ENCODE data around the gene SORCS2.

SORCS2 gene

DNA sequence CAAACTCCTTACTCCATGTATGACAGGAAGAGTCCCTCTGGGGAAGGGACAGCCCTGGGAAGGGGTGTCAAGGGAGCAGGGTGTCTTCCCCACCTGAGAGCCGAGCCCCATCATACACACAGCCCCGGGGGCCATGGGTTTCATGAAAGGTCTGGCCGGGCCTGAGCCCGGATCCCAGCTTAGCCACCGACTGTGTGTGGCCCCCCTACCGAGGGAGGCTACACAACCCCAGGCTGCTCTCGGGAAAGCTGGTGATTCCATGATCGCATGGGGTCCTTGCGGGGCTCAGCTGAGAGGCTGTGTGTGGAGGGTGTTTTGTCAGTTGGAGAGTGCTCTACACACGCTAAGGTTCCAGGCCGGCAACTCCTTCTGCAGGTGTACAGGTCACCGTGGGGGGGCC is 55.6 kb downstream of the SORCS2 start:
- TF ChIP-seq SIN3A (IDR thresholded peaks at IDR 0.05; ENCODE audit: borderline replicate concordance, insufficient read depth, low read length) (no peak), POLR2AphosphoS5 (IDR thresholded peaks at IDR 0.05; ENCODE audit: low read depth, low read length) (no peak), REST (IDR thresholded peaks at IDR 0.05; ENCODE audit: insufficient read depth in 1 of 2, low read depth in 2 of 2, low read length in 2 of 2) (no peak), TAF1 (IDR thresholded peaks at IDR 0.05; ENCODE audit: borderline replicate concordance, insufficient read depth, low read length) (no peak), FOXP2 (optimal IDR thresholded peaks at IDR 0.05; ENCODE audit: borderline replicate concordance, extremely low read depth, extremely low read length, insufficient read depth) (no peak)

- TF ChIP-seq REST (IDR thresholded peaks at IDR 0.05; ENCODE audit: insufficient read depth in 1 of 2, low read depth in 2 of 2, low read length in 2 of 2) (no peak), POLR2AphosphoS5 (IDR thresholded peaks at IDR 0.05; ENCODE audit: low read depth, low read length) (no peak), TAF1 (IDR thresholded peaks at IDR 0.05; ENCODE audit: borderline replicate concordance, insufficient read depth, low read length) (no peak)
Measured at GRCh38 chr4:7248857-7249256, 56.5 kb downstream of the SORCS2 start.

GRCh38 chr4:7251321-7251720 is 59.0 kb downstream of the SORCS2 start:
- TF ChIP-seq TAF1 (IDR thresholded peaks at IDR 0.05; ENCODE audit: borderline replicate concordance, insufficient read depth, low read length) (no peak), FOXP2 (optimal IDR thresholded peaks at IDR 0.05; ENCODE audit: borderline replicate concordance, extremely low read depth, extremely low read length, insufficient read depth) (no peak), SIN3A (IDR thresholded peaks at IDR 0.05; ENCODE audit: borderline replicate concordance, insufficient read depth, low read length) (no peak), REST (IDR thresholded peaks at IDR 0.05; ENCODE audit: insufficient read depth in 1 of 2, low read depth in 2 of 2, low read length in 2 of 2) (no peak), POLR2AphosphoS5 (IDR thresholded peaks at IDR 0.05; ENCODE audit: low read depth, low read length) (no peak)

- TF ChIP-seq TAF1 (IDR thresholded peaks at IDR 0.05; ENCODE audit: borderline replicate concordance, insufficient read depth, low read length) (no peak), REST (IDR thresholded peaks at IDR 0.05; ENCODE audit: insufficient read depth in 1 of 2, low read depth in 2 of 2, low read length in 2 of 2) (no peak), SIN3A (IDR thresholded peaks at IDR 0.05; ENCODE audit: borderline replicate concordance, insufficient read depth, low read length) (no peak), FOXP2 (optimal IDR thresholded peaks at IDR 0.05; ENCODE audit: borderline replicate concordance, extremely low read depth, extremely low read length, insufficient read depth) (no peak)
Measured at GRCh38 chr4:7252051-7252450, 59.7 kb downstream of the SORCS2 start.

Measured in PFSK-1 (cell line).